A549 (cell line): Measurements from ENCODE around the gene CARMIL1.

Experiments used
- CEBPB ChIP-seq, 2 experiments: fragments of >200 bp in 1 of 2; sonication (Bioruptor Twin) in 1 of 2; formaldehyde crosslinking in 1 of 2; IDR thresholded peaks; 2 replicates each; pipeline ENCODE4 v1.6.1; 2012 to 2016
- CHD2 ChIP-seq: fragments of 150-350 bp; IDR thresholded peaks from 2 replicates; pipeline ENCODE4 v1.6.1; 2014; ENCODE audit warnings: low read length; ENCODE audit not compliant: partially characterized antibody
- CTCF ChIP-seq: fragments of >200 bp; sonication (Bioruptor Twin); formaldehyde crosslinking; IDR thresholded peaks from 3 replicates; pipeline ENCODE4 v1.5.1; 2016
- GATA3 ChIP-seq: IDR thresholded peaks from 2 replicates; pipeline ENCODE4 v1.6.1; 2012; ENCODE audit warnings: borderline replicate concordance
- HDAC2 ChIP-seq: fragments of 200-600 bp; sonication (generic); IDR thresholded peaks from 2 replicates; pipeline ENCODE4 v1.6.1; 2016
- HOXA7 ChIP-seq: fragments of 250-450 bp; sonication (Bioruptor Pico); IDR thresholded peaks from 2 replicates; pipeline ENCODE4 v1.5.0; 2020; ENCODE audit warnings: mild to moderate bottlenecking, moderate library complexity
- MAX ChIP-seq: IDR thresholded peaks from 2 replicates; pipeline ENCODE4 v1.6.1; 2012
- NFE2L2 ChIP-seq: fragments of 150-350 bp; conservative IDR thresholded peaks from 2 replicates; pipeline ENCODE4 v1.6.1; 2014; ENCODE audit warnings: low read length
- NR3C1 ChIP-seq: fragments of >200 bp; sonication (Bioruptor Twin); formaldehyde crosslinking; IDR thresholded peaks from 3 replicates; pipeline ENCODE4 v1.6.1; 2017
- POLR2A ChIP-seq: IDR thresholded peaks from 2 replicates; pipeline ENCODE4 v1.6.1; 2012; ENCODE audit warnings: mild to moderate bottlenecking, low read length
- SREBF2 ChIP-seq: fragments of 450-650 bp; IDR thresholded peaks from 2 replicates; pipeline ENCODE4 v1.6.1; 2014; ENCODE audit warnings: mild to moderate bottlenecking, moderate library complexity
- USF2 ChIP-seq: fragments of 450-650 bp; IDR thresholded peaks from 2 replicates; pipeline ENCODE4 v1.6.1; 2014; ENCODE audit warnings: antibody characterized with exemption

- TF ChIP-seq NFE2L2 (no peak), CEBPB (IDR thresholded peaks at IDR 0.05) (no peak), HDAC2 (no peak), CTCF (no peak), POLR2A (no peak), CHD2 (no peak), HOXA7 (CRISPR knock-in tag) (no peak), USF2 (no peak), GATA3 (no peak), MAX (no peak), NR3C1 (no peak), SREBF2 (no peak)
These were observed 202.1 kb downstream of the CARMIL1 start for GRCh38 chr6:25481267-25481666.
